ENCODE data around the gene ERGIC1. TPM values are rescaled to one million over a fixed set of nuclear protein-coding genes. Genes with fewer than 3 reads are reported as not detected.

ERGIC1 gene
- total and polyA plus RNA-seq, 8 donors: 116 to 229 (median 125) TPM

- Histone ChIP-seq H3K9me3 (no peaks in the 10 kb centered on the region), H3K27ac (peak overlapping the region; percentile 84 to 86), H3K4me1 (peaks cover 43 to 88% of the 10 kb centered on the region in 2 donors), H3K36me3 (no peaks in the 10 kb centered on the region), H3K4me3 (no peak overlapping the region), H3K27me3 (no peaks in the 10 kb centered on the region)
- DNase-seq (no peak), ATAC-seq (no peak)
- intact Hi-C loops (cut with DNase I): no loop called here
- TF ChIP-seq, protein P1, sequence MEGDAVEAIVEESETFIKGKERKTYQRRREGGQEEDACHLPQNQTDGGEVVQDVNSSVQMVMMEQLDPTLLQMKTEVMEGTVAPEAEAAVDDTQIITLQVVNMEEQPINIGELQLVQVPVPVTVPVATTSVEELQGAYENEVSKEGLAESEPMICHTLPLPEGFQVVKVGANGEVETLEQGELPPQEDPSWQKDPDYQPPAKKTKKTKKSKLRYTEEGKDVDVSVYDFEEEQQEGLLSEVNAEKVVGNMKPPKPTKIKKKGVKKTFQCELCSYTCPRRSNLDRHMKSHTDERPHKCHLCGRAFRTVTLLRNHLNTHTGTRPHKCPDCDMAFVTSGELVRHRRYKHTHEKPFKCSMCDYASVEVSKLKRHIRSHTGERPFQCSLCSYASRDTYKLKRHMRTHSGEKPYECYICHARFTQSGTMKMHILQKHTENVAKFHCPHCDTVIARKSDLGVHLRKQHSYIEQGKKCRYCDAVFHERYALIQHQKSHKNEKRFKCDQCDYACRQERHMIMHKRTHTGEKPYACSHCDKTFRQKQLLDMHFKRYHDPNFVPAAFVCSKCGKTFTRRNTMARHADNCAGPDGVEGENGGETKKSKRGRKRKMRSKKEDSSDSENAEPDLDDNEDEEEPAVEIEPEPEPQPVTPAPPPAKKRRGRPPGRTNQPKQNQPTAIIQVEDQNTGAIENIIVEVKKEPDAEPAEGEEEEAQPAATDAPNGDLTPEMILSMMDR (IDR thresholded peaks at IDR 0.05): no peak
These were observed 37.5 kb downstream of the ERGIC1 start for GRCh38 chr5:172871536-172871935.

DNA sequence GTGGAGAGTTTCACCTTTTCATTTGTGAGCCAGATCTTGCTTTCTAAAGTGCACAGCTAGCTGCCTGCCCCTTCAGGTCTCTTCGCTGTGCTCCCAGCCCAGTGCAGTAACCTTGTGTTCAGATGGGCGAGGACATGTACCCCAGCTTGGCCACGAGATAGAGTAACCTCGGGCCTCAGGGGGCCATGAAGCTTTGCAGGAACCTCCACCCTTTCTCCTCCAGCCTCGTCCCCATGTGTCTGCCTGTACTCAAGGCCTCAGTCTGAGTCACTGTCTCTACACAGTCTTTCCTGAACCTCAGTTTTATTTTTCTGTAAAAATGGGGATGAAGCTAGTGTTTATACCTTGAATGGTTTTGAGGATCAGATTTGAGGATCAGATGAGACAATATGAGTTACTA lies 37.9 kb downstream of the ERGIC1 start:
- H3K4me3 ChIP-seq: no peak overlapping the region
- TF ChIP-seq, protein P1 (IDR thresholded peaks at IDR 0.05): no peak
- no peaks in the 10 kb centered on the region for H3K27me3 ChIP-seq
- no peaks in the 10 kb centered on the region for H3K36me3 ChIP-seq
- intact Hi-C loops (cut with DNase I): no loop called here
- peaks cover 43 to 86% of the 10 kb centered on the region in 2 donors for H3K4me1 ChIP-seq
- no peaks in the 10 kb centered on the region for H3K9me3 ChIP-seq
- ATAC-seq (no peak), DNase-seq (no peak)
- peak overlapping the region; percentile 84 to 86 for H3K27ac ChIP-seq

DNA sequence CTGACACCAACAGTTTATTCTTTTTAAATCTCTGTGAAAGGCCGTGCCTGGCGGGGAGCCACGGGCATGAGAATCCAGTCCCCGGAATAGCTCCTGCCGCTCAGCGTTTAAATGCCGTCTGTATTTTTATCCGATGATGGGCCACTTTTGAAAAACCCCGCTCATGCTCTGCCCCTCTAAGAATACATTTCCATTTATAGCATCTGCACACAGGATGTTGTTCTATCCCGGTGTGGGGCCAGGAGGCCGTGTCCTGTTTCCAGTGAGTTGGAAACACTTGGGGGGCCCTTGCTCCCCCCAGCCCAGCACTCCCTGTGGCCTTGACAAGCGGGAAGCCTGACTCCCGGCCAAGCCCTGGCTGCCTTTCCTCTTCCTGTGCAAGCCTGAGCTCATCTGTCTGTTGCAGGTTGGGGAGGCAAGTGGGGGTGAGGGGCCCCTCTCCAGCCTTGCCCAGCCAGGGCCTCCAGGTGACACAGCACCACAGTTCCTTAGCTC lies 39.0 kb downstream of the ERGIC1 start:
- TF ChIP-seq, protein P1 (IDR thresholded peaks at IDR 0.05): no peak
- Histone ChIP-seq H3K4me1 (peaks cover 42 to 85% of the 10 kb centered on the region in 2 donors), H3K27me3 (no peaks in the 10 kb centered on the region), H3K4me3 (no peak overlapping the region), H3K9me3 (no peaks in the 10 kb centered on the region), H3K36me3 (no peaks in the 10 kb centered on the region), H3K27ac (peak overlapping the region; percentile 84 to 86)
- no peak for ATAC-seq
- intact Hi-C loops (cut with DNase I): no loop called here
- DNase-seq: peak in 2 of 4 donors; percentile 76 to 79

DNA sequence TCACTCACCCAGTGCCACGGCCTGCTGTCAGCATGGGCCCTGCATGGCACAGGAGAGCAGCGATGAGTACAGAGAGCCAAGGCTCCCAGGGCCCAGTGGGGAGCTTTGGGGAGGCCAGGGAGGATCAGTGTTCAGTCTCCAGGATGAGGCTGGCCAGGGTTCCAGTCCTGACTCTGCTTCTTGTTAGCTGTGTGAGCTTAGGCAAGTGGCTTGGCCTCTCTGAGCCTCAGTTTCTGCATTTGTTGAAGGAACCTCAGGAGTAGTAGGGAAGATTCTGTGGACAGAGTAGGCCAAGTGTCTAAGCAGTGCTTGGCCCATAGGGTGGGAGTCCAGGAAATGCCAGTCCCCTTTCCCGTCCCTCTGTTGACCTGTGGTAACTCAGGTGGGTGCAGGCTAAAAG lies 39.5 kb downstream of the ERGIC1 start:
- intact Hi-C loops (cut with DNase I): no loop called here
- Histone ChIP-seq H3K9me3 (no peaks in the 10 kb centered on the region), H3K4me3 (no peak overlapping the region), H3K36me3 (no peaks in the 10 kb centered on the region), H3K27me3 (no peaks in the 10 kb centered on the region), H3K4me1 (peaks cover 37 to 85% of the 10 kb centered on the region in 2 donors), H3K27ac (peak overlapping the region; percentile 84 to 86)
- TF ChIP-seq, protein P1 (IDR thresholded peaks at IDR 0.05): no peak
- ATAC-seq (no peak), DNase-seq (no peak)

- Histone ChIP-seq H3K27ac (no peak overlapping the region), H3K27me3 (no peaks in the 10 kb centered on the region), H3K4me3 (no peak overlapping the region), H3K4me1 (peaks cover 23 to 85% of the 10 kb centered on the region in 2 donors), H3K36me3 (no peaks in the 10 kb centered on the region), H3K9me3 (no peaks in the 10 kb centered on the region)
- DNase-seq (no peak), ATAC-seq (no peak)
- intact Hi-C loops (cut with DNase I): no loop called here
- TF ChIP-seq, protein P1 (IDR thresholded peaks at IDR 0.05): no peak
These were observed 40.8 kb downstream of the ERGIC1 start for GRCh38 chr5:172874647-172875504.

All from left lung (tissue), 10 donors.